ENCODE measurements around the gene C19orf47. TPM values are rescaled to one million over a fixed set of nuclear protein-coding genes. Genes with fewer than 3 reads are reported as not detected.

The C19orf47 gene
- total RNA-seq, 4 donors from 2014 or later = 4.7 to 27.0 (median 12.8) TPM

DNA sequence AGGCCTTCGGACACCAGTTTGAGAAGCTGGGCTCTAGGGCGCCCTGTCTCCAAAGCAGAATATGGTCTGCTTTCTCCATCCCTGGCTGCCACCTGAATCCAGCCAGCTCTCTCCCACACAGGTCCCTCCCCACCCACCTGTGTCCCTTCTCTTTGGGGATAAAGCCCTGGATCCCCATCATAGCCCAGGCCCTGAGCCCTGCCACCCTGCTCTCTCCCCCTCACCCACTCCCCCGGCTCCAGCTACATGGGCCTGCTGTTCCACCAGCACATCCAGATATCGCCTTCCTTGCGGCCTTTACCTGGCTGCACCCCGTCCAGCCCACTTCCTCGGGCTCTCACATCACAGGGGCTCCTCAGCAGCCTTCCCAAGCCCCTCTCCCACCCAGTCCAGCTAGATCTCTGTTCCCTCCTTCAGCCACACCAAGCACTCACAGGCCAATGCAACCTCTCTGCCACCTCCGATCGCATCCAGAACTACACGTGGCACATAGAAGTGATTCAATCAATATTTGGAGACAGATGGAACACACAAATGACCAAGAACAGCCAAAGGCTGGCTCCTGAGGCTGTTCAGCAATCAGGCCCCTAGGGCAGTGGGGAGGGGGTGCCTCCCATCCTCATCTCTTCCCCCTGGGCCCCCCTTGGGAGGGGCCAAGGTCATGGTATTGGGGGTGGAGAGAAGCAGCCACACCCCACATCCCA lies 70.7 kb downstream of the C19orf47 start:
- peaks cover 0 to 1% (median 0%) of the 10 kb centered on the region in 3 donors for H3K36me3 ChIP-seq
- H3K27me3 ChIP-seq = no peaks in the 10 kb centered on the region
- no peak overlapping the region for H3K4me3 ChIP-seq
- WGBS, 2 donors = 81 to 85% methylated on average over 10 of the region's 10 CpGs
- H3K27ac ChIP-seq = peak overlapping the region in 1 of 4 donors; percentile 83
- H3K9me3 ChIP-seq = no peaks in the 10 kb centered on the region
- no peak for DNase-seq (ENCODE audit: low spot score in 2 of 2)
- TF ChIP-seq POLR2A (IDR thresholded peaks at IDR 0.05) (no peak), EP300 (IDR thresholded peaks at IDR 0.05) (no peak)
- TF ChIP-seq, protein P1, sequence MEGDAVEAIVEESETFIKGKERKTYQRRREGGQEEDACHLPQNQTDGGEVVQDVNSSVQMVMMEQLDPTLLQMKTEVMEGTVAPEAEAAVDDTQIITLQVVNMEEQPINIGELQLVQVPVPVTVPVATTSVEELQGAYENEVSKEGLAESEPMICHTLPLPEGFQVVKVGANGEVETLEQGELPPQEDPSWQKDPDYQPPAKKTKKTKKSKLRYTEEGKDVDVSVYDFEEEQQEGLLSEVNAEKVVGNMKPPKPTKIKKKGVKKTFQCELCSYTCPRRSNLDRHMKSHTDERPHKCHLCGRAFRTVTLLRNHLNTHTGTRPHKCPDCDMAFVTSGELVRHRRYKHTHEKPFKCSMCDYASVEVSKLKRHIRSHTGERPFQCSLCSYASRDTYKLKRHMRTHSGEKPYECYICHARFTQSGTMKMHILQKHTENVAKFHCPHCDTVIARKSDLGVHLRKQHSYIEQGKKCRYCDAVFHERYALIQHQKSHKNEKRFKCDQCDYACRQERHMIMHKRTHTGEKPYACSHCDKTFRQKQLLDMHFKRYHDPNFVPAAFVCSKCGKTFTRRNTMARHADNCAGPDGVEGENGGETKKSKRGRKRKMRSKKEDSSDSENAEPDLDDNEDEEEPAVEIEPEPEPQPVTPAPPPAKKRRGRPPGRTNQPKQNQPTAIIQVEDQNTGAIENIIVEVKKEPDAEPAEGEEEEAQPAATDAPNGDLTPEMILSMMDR (IDR thresholded peaks at IDR 0.05) = no peak
- H3K4me1 ChIP-seq = peaks cover 0 to 93% (median 64%) of the 10 kb centered on the region in 4 donors

DNA sequence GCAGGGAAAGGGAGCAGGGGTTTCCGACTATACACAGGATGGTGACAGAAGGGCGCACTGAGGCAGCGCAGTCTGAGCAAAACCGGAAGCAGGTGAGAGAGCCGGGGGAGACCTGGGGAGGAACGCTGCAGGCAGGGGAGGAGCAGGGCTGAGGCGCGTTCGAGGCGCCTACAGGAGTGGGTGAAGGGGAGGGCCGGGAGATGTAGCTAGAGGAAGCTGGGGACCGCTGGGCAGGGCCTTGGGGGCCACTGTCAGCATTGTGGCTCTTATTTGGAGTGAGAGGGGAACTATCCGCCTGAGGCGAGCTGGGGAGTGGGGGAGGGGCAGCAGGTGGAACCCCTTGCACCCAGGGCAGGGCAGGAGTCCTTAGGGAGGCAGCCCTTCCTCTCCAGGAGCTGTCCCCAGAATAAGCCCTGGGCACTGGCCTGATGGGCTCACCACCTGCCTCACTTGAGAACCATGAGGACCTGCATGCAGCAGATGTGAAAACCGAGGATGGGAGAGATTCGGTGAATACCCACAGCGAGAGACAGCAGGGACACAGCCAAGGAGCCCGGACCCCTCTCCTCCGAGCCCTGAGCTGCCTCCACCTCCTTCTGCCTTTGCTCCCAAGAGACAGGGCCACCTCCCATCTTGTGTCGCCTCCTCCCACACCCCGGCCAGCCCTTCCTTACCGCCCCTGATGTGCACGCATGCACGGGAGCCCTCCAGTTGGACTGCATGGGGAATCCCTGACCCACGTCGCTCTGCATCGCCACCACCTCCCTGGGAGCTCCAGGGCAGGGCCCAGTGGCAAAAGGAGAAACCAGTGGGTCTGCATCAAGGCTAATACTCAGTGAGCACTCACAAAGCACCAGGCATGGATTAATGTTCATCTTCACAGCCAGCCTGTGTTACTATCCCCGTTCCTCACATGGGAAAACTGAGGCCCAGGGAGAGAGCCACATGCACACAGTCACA lies 73.3 kb downstream of the C19orf47 start:
- Histone ChIP-seq H3K9me3 (no peaks in the 10 kb centered on the region), H3K36me3 (peaks cover 0 to 10% (median 0%) of the 10 kb centered on the region in 3 donors), H3K27ac (no peak overlapping the region), H3K27me3 (no peaks in the 10 kb centered on the region), H3K4me3 (no peak overlapping the region), H3K4me1 (peaks cover 0 to 83% (median 39%) of the 10 kb centered on the region in 4 donors)
- WGBS, 2 donors = 54 to 60% methylated on average over 22 to 28 of the region's 28 CpGs
- no peak for TF ChIP-seq POLR2A (IDR thresholded peaks at IDR 0.05)
- no peak for DNase-seq (ENCODE audit: low spot score in 2 of 2)

DNA sequence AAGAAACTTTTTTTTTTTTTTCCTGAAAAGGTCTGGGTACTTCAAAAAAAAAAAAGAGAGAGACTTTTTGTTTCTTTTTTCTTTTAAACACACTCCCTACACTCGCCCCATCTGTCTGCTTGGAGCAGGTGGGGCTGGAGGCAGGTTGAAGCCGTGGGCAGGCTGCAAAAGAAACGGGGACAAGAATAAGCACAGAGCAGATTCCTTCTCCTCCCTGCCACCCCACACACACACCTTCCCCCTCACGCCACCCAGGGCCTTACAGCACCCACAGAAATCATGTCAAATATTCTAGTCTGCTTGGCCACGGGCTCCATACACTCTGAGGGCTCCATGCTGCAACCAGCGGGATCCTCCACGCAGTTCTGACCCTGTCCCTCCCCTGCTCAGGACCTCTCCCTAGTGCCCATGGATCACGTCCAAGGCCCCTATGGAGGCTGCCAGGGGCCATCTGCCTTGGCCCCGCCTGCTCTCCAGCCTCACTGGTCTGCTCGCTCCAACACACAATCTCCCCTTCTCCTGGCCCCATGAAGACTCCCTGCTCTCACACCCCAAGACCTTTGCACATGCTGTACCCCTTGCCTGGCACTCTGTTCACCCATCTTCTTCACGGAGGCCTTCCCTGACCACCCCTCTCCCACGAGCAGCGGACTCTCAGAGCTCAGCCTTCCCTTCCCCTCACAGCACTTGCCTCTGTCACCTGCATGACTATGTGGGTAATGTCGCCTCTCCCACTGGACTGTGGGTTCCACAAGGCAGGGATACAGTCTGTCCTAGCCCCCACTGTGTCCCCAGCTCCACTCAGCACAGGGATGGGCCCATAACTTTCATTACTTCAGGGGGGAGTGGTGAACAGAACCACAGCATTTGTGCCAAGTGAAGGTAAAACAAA lies 74.5 kb downstream of the C19orf47 start:
- Histone ChIP-seq H3K4me3 (no peak overlapping the region), H3K9me3 (no peaks in the 10 kb centered on the region), H3K4me1 (peaks cover 0 to 79% (median 29%) of the 10 kb centered on the region in 4 donors), H3K27ac (no peak overlapping the region), H3K27me3 (no peaks in the 10 kb centered on the region), H3K36me3 (peaks cover 0 to 21% (median 0%) of the 10 kb centered on the region in 3 donors)
- WGBS, 2 donors = 50 to 55% methylated on average over 13 to 14 of the region's 14 CpGs
- no peak for DNase-seq (ENCODE audit: low spot score in 2 of 2)
- TF ChIP-seq, protein P1 (IDR thresholded peaks at IDR 0.05) = no peak
- TF ChIP-seq EP300 (IDR thresholded peaks at IDR 0.05) = no peak

DNA sequence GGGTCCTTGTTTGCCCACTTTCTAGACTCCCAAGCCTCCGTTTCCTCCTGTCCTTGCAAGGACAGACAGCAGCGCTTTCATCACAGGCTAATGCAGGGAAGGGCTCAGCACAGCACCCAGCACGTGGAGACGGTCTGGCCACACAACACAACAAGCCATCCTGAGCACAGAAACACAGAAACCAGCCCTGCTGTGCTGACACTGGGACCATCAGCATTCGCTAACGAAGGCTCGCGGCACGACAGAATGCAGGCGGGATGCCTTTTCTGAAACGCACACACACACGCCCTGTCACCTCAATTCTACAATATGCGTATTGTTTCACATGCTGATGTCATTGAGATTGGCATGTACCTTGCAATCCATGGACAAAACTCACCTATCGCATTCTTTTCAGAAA lies 75.9 kb downstream of the C19orf47 start:
- H3K27ac ChIP-seq = no peak overlapping the region
- H3K27me3 ChIP-seq = no peaks in the 10 kb centered on the region
- no peak overlapping the region for H3K4me3 ChIP-seq
- no peak for DNase-seq (ENCODE audit: low spot score in 2 of 2)
- no peaks in the 10 kb centered on the region for H3K9me3 ChIP-seq
- H3K4me1 ChIP-seq = peaks cover 0 to 79% (median 17%) of the 10 kb centered on the region in 4 donors
- TF ChIP-seq, protein P1 (IDR thresholded peaks at IDR 0.05) = no peak
- no peak for TF ChIP-seq EP300 (IDR thresholded peaks at IDR 0.05)
- TF ChIP-seq POLR2A (IDR thresholded peaks at IDR 0.05) = no peak
- peaks cover 0 to 29% (median 0%) of the 10 kb centered on the region in 3 donors for H3K36me3 ChIP-seq
- WGBS, 2 donors = 77 to 87% methylated on average over 14 of the region's 14 CpGs

- 83 to 93% methylated on average over 4 of the region's 4 CpGs for WGBS, 2 donors
- TF ChIP-seq EP300 (IDR thresholded peaks at IDR 0.05) = no peak
- TF ChIP-seq POLR2A (IDR thresholded peaks at IDR 0.05) = no peak
- TF ChIP-seq, protein P1 (IDR thresholded peaks at IDR 0.05) = no peak
- peaks cover 0 to 31% (median 0%) of the 10 kb centered on the region in 3 donors for H3K36me3 ChIP-seq
Measured at GRCh38 chr19:40271706-40272105, 76.5 kb downstream of the C19orf47 start.

More at GRCh38 chr19:40271706-40272105, 76.5 kb downstream of the C19orf47 start:
- Histone ChIP-seq H3K27me3 (no peaks in the 10 kb centered on the region), H3K9me3 (no peaks in the 10 kb centered on the region), H3K4me3 (no peak overlapping the region), H3K27ac (no peak overlapping the region), H3K4me1 (peaks cover 0 to 79% (median 17%) of the 10 kb centered on the region in 4 donors)
- DNase-seq (ENCODE audit: low spot score in 2 of 2) = no peak

All from tibial nerve (tissue), 4 donors.